CD4-positive, alpha-beta T cell (primary cell): Measurements from ENCODE around the gene TEDDM1. TPM values are rescaled to one million over a fixed set of nuclear protein-coding genes. Genes with fewer than 3 reads are reported as not detected.

Experiments
- ATAC-seq: fragments of 200-7000 bp; cut with Tn5 transposase; one replicate; pipeline ENCODE4 v1.10.0; 2022; ENCODE audit warnings: mild to moderate bottlenecking; ENCODE audit not compliant: poor library complexity
- CTCF ChIA-PET: fragments of 350-600 bp; sonication (Branson Sonifier 250); formaldehyde crosslinking; loops from one replicate; lab custom pipeline; 2021; ENCODE audit warnings: antibody characterized with exemption, inconsistent platforms; lab: Charles Lee
- POLR2A ChIA-PET: fragments of 350-600 bp; sonication (Branson Sonifier 250); formaldehyde crosslinking; loops from one replicate; lab custom pipeline; 2021; ENCODE audit warnings: antibody characterized with exemption, inconsistent platforms; lab: Charles Lee
- DNase-seq, 14 experiments: peaks; one replicate each; pipeline ENCODE4 v3.0.0-alpha.2; 2013 to 2020; ENCODE audit warnings: mixed read lengths in 2 of 14
- H3K27ac ChIP-seq, 2 donors: one replicate each; pipeline versions ENCODE4 v1.5.1 to v1.7.0; 2013; ENCODE audit warnings: low read length in 2 of 2, low read depth in 1 of 2, mild to moderate bottlenecking in 1 of 2
- H3K27me3 ChIP-seq, 2 experiments: 1 replicate in 1 of 2; 2 replicates in 1 of 2; pipeline versions ENCODE4 v1.6.1 to v1.7.0; 2013; ENCODE audit warnings: low read length in 2 of 2, control low read depth in 1 of 2, mild to moderate bottlenecking in 1 of 2, moderate library complexity in 1 of 2; ENCODE audit not compliant: insufficient read depth in 2 of 2, control insufficient read depth in 1 of 2
- H3K36me3 ChIP-seq: one replicate; pipeline ENCODE4 v1.6.1; 2013; ENCODE audit warnings: low read length, control low read depth; ENCODE audit not compliant: insufficient read depth
- H3K4me1 ChIP-seq: one replicate; pipeline ENCODE4 v1.6.1; 2013; ENCODE audit warnings: low read length, control low read depth; ENCODE audit not compliant: insufficient read depth
- H3K4me3 ChIP-seq: one replicate; pipeline ENCODE4 v1.5.1; 2013; ENCODE audit warnings: mild to moderate bottlenecking, low read length, moderate library complexity
- H3K9me3 ChIP-seq, 2 experiments: 1 replicate in 1 of 2; 2 replicates in 1 of 2; pipeline versions ENCODE4 v1.6.1 to v1.7.0; 2013; ENCODE audit warnings: low read length in 2 of 2, mild to moderate bottlenecking in 2 of 2, control low read depth in 1 of 2, moderate library complexity in 1 of 2; ENCODE audit not compliant: control insufficient read depth in 1 of 2, insufficient read depth in 1 of 2
- H3K27ac Mint-ChIP-seq: one replicate; pipeline ENCODE4 v1.8.0; 2020; ENCODE audit warnings: mixed read lengths
- H3K27me3 Mint-ChIP-seq: one replicate; pipeline ENCODE4 v1.8.0; 2021; ENCODE audit warnings: mixed read lengths
- H3K36me3 Mint-ChIP-seq: one replicate; pipeline ENCODE4 v1.8.0; 2021; ENCODE audit warnings: low read depth, mixed read lengths
- H3K4me1 Mint-ChIP-seq: one replicate; pipeline ENCODE4 v1.8.0; 2021; ENCODE audit warnings: low read depth, mixed read lengths
- H3K4me3 Mint-ChIP-seq: one replicate; pipeline ENCODE4 v1.8.0; 2020; ENCODE audit warnings: mild to moderate bottlenecking, mixed read lengths
- H3K9me3 Mint-ChIP-seq: one replicate; pipeline ENCODE4 v1.8.0; 2020; ENCODE audit warnings: mixed read lengths
- CTCF ChIP-seq: fragments of 200-600 bp; IDR thresholded peaks from one replicate; pipeline ENCODE4 v1.8.0; 2022; ENCODE audit warnings: antibody characterized with exemption, mild to moderate bottlenecking
- intact Hi-C, 2 experiments: fragments of 100-400 bp; cut with DNase I in 1 of 2; cut with micrococcal nuclease in 1 of 2; formaldehyde crosslinking; loops; one replicate each; pipeline versions ENCODE4 v1.15.1 to v1.9.0; 2023 to 2025; cut with DNase I, micrococcal nuclease
- total RNA-seq, 174 experiments: library from RNA in 2 of 174; stranded (reverse) in 2 of 174; gene quantifications; one replicate each; pipeline ENCODE4 v1.2.3 and lab custom pipeline; 2021 to 2026

Gene TEDDM1
- total RNA-seq, 2 experiments from 2014 or later = not detected

DNA sequence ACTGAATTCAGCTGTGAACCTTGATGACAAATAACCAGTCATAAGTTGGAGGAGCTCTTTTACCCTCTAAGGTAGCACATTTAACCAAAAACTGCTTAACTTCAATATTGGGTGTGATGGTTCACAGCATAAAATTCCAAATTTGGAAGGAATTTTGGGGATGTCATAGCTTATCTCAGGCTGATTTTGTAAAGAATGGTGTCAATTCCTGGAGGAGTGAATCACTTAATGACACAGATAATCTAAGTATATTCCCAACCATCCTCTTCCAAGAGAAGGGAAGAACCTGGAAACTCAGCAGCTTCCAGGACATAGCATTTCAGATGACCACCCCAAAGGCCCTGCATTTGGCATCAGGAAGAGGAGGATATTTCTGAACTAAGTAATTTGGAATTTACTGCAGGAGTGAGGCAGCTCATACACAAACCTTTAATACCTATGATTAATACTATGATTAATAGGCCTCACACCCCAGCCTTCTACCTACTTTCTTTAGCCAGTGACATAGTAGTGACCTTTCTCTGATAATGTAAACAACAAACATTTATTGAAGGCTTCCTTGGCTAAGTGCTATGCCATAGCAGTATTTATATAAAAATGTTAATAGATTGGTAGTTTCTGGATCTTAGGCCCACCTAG, 23.4 kb downstream of the TEDDM1 start:
- H3K27me3 ChIP-seq = no peaks in the 10 kb centered on the region
- POLR2A ChIA-PET = no interaction called here
- H3K36me3 Mint-ChIP-seq = no peaks in the 10 kb centered on the region

GRCh38 chr1:182374101-182374834, 26.2 kb downstream of the TEDDM1 start:
- TF ChIP-seq CTCF = no peak
- Mint-ChIP-seq H3K4me1 (no peaks in the 10 kb centered on the region), H3K27me3 (no peaks in the 10 kb centered on the region), H3K4me3 (no peak overlapping the region), H3K27ac (no peak overlapping the region), H3K9me3 (no peaks in the 10 kb centered on the region), H3K36me3 (no peaks in the 10 kb centered on the region)
- no peak for DNase-seq
- ChIA-PET POLR2A (no interaction called here), CTCF (interaction anchor here (0.7 kb wide), 1 partner anchor 523 kb away, joined by 3 read pairs; no protein-coding TSS in a partner anchor)
- ATAC-seq = no peak
- Histone ChIP-seq H3K27me3 (no peaks in the 10 kb centered on the region), H3K27ac (no peak overlapping the region), H3K9me3 (no peaks in the 10 kb centered on the region), H3K4me3 (no peak overlapping the region), H3K36me3 (no peaks in the 10 kb centered on the region), H3K4me1 (no peaks in the 10 kb centered on the region)
- intact Hi-C loops = no loop called here

More for the DNA sequence above, 23.4 kb downstream of the TEDDM1 start:
- Histone ChIP-seq H3K36me3 (no peaks in the 10 kb centered on the region), H3K27ac (no peak overlapping the region), H3K4me1 (no peaks in the 10 kb centered on the region), H3K4me3 (no peak overlapping the region), H3K9me3 (no peaks in the 10 kb centered on the region)
- ATAC-seq (no peak), DNase-seq (no peak)
- Mint-ChIP-seq H3K4me3 (no peak overlapping the region), H3K4me1 (no peaks in the 10 kb centered on the region), H3K27me3 (no peaks in the 10 kb centered on the region), H3K9me3 (no peaks in the 10 kb centered on the region), H3K27ac (no peak overlapping the region)
- CTCF ChIA-PET = interaction anchor here (1.1 kb wide), 1 partner anchor 20 kb away, joined by 4 read pairs; no protein-coding TSS in a partner anchor
- intact Hi-C loops = no loop called here
- no peak for TF ChIP-seq CTCF

DNA sequence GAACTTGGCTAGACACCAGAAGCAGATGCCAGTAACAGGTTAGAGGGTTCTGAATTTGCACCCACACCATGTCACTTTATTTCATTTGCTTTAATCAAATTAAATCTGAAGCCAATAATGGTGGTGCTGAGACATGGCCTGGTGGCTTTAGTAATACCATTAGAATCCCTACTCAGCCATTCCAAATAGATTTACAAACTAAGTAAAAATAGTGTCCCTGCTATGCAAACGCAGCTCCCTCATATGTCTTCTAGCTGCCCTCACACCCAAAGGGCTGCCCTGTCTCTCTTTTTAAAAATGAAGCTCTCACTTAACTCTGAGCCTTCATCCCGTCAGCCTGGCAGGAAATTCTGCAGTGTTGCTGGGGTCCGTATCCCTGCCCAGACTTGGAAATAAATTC, 29.9 kb downstream of the TEDDM1 start:
- H3K27me3 Mint-ChIP-seq = peaks cover 1% of the 10 kb centered on the region
- Histone ChIP-seq H3K9me3 (no peaks in the 10 kb centered on the region), H3K4me1 (no peaks in the 10 kb centered on the region), H3K27ac (no peak overlapping the region), H3K4me3 (no peak overlapping the region), H3K36me3 (no peaks in the 10 kb centered on the region), H3K27me3 (peaks cover 0 to 4% of the 10 kb centered on the region in 2 experiments)
- no peak overlapping the region for H3K27ac Mint-ChIP-seq
- ChIA-PET CTCF (no interaction called here), POLR2A (no interaction called here)
- H3K36me3 Mint-ChIP-seq = no peaks in the 10 kb centered on the region
- H3K4me1 Mint-ChIP-seq = no peaks in the 10 kb centered on the region
- intact Hi-C loops = no loop called here
- DNase-seq (no peak), ATAC-seq (no peak)
- H3K9me3 Mint-ChIP-seq = no peaks in the 10 kb centered on the region
- no peak for TF ChIP-seq CTCF
- H3K4me3 Mint-ChIP-seq = no peak overlapping the region
